ENCODE data around the gene GTSE1.

DNA sequence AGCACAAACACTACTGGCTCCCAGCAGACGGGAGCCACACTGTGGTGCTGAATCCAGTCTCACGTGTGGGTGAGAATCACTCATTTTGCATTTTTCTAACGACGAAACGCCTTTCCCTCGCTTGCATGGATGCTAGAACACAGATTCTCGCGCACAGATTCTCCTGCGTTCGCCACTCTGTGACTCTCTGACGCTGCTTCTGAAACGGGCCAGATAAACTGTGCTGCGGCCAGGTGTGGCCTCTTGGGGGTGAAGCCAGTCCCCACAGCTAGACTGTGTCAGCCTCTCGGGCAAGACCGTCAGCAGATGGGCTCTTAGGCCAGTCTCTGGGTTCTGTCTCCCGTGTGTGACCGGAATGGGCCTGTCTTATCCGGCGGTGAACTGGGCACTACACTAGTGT lies 83.4 kb downstream of the GTSE1 start:
- TF ChIP-seq, protein P1, sequence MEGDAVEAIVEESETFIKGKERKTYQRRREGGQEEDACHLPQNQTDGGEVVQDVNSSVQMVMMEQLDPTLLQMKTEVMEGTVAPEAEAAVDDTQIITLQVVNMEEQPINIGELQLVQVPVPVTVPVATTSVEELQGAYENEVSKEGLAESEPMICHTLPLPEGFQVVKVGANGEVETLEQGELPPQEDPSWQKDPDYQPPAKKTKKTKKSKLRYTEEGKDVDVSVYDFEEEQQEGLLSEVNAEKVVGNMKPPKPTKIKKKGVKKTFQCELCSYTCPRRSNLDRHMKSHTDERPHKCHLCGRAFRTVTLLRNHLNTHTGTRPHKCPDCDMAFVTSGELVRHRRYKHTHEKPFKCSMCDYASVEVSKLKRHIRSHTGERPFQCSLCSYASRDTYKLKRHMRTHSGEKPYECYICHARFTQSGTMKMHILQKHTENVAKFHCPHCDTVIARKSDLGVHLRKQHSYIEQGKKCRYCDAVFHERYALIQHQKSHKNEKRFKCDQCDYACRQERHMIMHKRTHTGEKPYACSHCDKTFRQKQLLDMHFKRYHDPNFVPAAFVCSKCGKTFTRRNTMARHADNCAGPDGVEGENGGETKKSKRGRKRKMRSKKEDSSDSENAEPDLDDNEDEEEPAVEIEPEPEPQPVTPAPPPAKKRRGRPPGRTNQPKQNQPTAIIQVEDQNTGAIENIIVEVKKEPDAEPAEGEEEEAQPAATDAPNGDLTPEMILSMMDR (IDR thresholded peaks at IDR 0.05), result no peak
- no peak for TF ChIP-seq EZH2phosphoT487 (IDR thresholded peaks at IDR 0.05; ENCODE audit: borderline replicate concordance, low read depth)
